Upper lobe of left lung (tissue), 6 donors: ENCODE measurements around the gene TNKS2. TPM values are rescaled to one million over a fixed set of nuclear protein-coding genes. Genes with fewer than 3 reads are reported as not detected.

Experiments
- ATAC-seq, 2 donors: fragments of 200-7000 bp; cut with Tn5 transposase; one replicate each; pipeline ENCODE4 v1.9.1; 2022; ENCODE audit warnings: mild to moderate bottlenecking in 2 of 2, moderate library complexity in 2 of 2; ENCODE audit not compliant: low FRiP score in 2 of 2
- DNase-seq, 2 donors: peaks; one replicate each; pipeline ENCODE4 v3.0.0-alpha.2; 2019 to 2020
- H3K27ac ChIP-seq, 4 donors: fragments of 200-600 bp; sonication (generic); one replicate each; pipeline ENCODE4 v1.5.1; 2016 to 2019
- H3K27me3 ChIP-seq, 4 donors: fragments of 200-600 bp; sonication (generic); one replicate each; pipeline ENCODE4 v1.5.1; 2017 to 2019
- H3K36me3 ChIP-seq, 4 donors: fragments of 200-600 bp; sonication (generic); one replicate each; pipeline ENCODE4 v1.5.1; 2016 to 2019
- H3K4me1 ChIP-seq, 4 donors: fragments of 200-600 bp; sonication (generic); one replicate each; pipeline ENCODE4 v1.5.1; 2018 to 2019
- H3K4me3 ChIP-seq, 4 donors: fragments of 200-600 bp; sonication (generic); one replicate each; pipeline ENCODE4 v1.5.1; 2017 to 2019; ENCODE audit warnings: mild to moderate bottlenecking in 2 of 4, moderate library complexity in 1 of 4
- H3K9me3 ChIP-seq, 4 donors: fragments of 200-600 bp; sonication (generic); one replicate each; pipeline ENCODE4 v1.5.1; 2018 to 2019
- CTCF ChIP-seq, 6 experiments: fragments of 450-650 bp in 4 of 6; fragments of 200-600 bp in 2 of 6; sonication (generic) in 2 of 6; IDR thresholded peaks; one replicate each; pipeline ENCODE4 v1.5.1; 2016 to 2019; ENCODE audit warnings: antibody characterized with exemption in 6 of 6
- EP300 ChIP-seq, 4 donors: sonication (generic); formaldehyde crosslinking; IDR thresholded peaks; one replicate each; pipeline ENCODE4 v1.5.1; 2017; ENCODE audit warnings: antibody characterized with exemption in 4 of 4, control low read depth in 2 of 4
- POLR2A ChIP-seq, 4 donors: fragments of 450-650 bp; IDR thresholded peaks; one replicate each; pipeline ENCODE4 v1.5.1; 2016 to 2017; ENCODE audit warnings: antibody characterized with exemption in 4 of 4, mild to moderate bottlenecking in 2 of 4
- POLR2AphosphoS5 ChIP-seq, 2 donors: sonication (generic); formaldehyde crosslinking; IDR thresholded peaks; one replicate each; pipeline ENCODE4 v1.5.1; 2017; ENCODE audit warnings: antibody characterized with exemption in 2 of 2
- WGBS, 2 donors: methylation state at CpG; one replicate each; pipeline ENCODE4 v1.1.5; 2017 to 2018; 5-methylcytosine and 5-hydroxymethylcytosine counted together
- total RNA-seq, 6 donors: library from RNA; depleted of rRNA in 4 of 6; stranded (reverse); fragments of >200 nt in 4 of 6; gene quantifications; one replicate each; pipeline versions ENCODE4 v1.1.0 to v1.2.1, GENCODE V29; 2016 to 2021
- donor health status: DM: no; HTN: no; CAD: no; lungs with moderate emphysema.
- donor health status: DM: no; HTN: yes; CAD: no; lungs with severe emphysema.

The TNKS2 gene
- total RNA-seq, 6 donors from 2014 or later = 25.2 to 59.4 (median 37.3) TPM

GRCh38 chr10:91772461-91772860 lies 25.8 kb upstream of the TNKS2 start:
- WGBS, 2 donors = 89 to 93% methylated on average over 2 of the region's 2 CpGs
- Histone ChIP-seq H3K36me3 (no peaks in the 10 kb centered on the region), H3K9me3 (no peaks in the 10 kb centered on the region), H3K27me3 (no peaks in the 10 kb centered on the region), H3K4me1 (no peaks in the 10 kb centered on the region), H3K4me3 (no peak overlapping the region), H3K27ac (no peak overlapping the region)
- DNase-seq (no peak), ATAC-seq (no peak)
- TF ChIP-seq CTCF (IDR thresholded peaks at IDR 0.05) = no peak
- no peak for TF ChIP-seq POLR2A (IDR thresholded peaks at IDR 0.05)
- TF ChIP-seq EP300 (IDR thresholded peaks at IDR 0.05) = no peak
- TF ChIP-seq POLR2AphosphoS5 (IDR thresholded peaks at IDR 0.05) = no peak

GRCh38 chr10:91772869-91773268 lies 25.4 kb upstream of the TNKS2 start:
- no peak overlapping the region for H3K27ac ChIP-seq
- ATAC-seq = no peak
- 92 to 100% methylated on average over 1 of the region's 1 CpG for WGBS, 2 donors

GRCh38 chr10:91774571-91774970 lies 23.7 kb upstream of the TNKS2 start:
- Histone ChIP-seq H3K36me3 (no peaks in the 10 kb centered on the region), H3K27me3 (no peaks in the 10 kb centered on the region), H3K27ac (no peak overlapping the region), H3K4me1 (no peaks in the 10 kb centered on the region), H3K4me3 (no peak overlapping the region), H3K9me3 (no peaks in the 10 kb centered on the region)
- ATAC-seq (no peak), DNase-seq (no peak)
- WGBS, 2 donors = 95 to 98% methylated on average over 2 of the region's 2 CpGs
- TF ChIP-seq POLR2A (IDR thresholded peaks at IDR 0.05) (no peak), POLR2AphosphoS5 (IDR thresholded peaks at IDR 0.05) (no peak), CTCF (IDR thresholded peaks at IDR 0.05) (no peak), EP300 (IDR thresholded peaks at IDR 0.05) (no peak)

More at GRCh38 chr10:91772869-91773268, 25.4 kb upstream of the TNKS2 start:
- Histone ChIP-seq H3K27me3 (no peaks in the 10 kb centered on the region), H3K36me3 (no peaks in the 10 kb centered on the region), H3K4me3 (no peak overlapping the region), H3K9me3 (no peaks in the 10 kb centered on the region), H3K4me1 (no peaks in the 10 kb centered on the region)
- no peak for DNase-seq
- TF ChIP-seq POLR2AphosphoS5 (IDR thresholded peaks at IDR 0.05) (no peak), POLR2A (IDR thresholded peaks at IDR 0.05) (no peak), EP300 (IDR thresholded peaks at IDR 0.05) (no peak), CTCF (IDR thresholded peaks at IDR 0.05) (no peak)

GRCh38 chr10:91775731-91776130 lies 22.5 kb upstream of the TNKS2 start:
- Histone ChIP-seq H3K36me3 (no peaks in the 10 kb centered on the region), H3K9me3 (no peaks in the 10 kb centered on the region)
- WGBS, 2 donors = 88 to 95% methylated on average over 2 of the region's 2 CpGs

More at GRCh38 chr10:91775731-91776130, 22.5 kb upstream of the TNKS2 start:
- no peak for DNase-seq
- Histone ChIP-seq H3K4me3 (no peak overlapping the region), H3K27ac (no peak overlapping the region), H3K27me3 (no peaks in the 10 kb centered on the region), H3K4me1 (no peaks in the 10 kb centered on the region)
- ATAC-seq = no peak
- TF ChIP-seq POLR2A (IDR thresholded peaks at IDR 0.05) (no peak), CTCF (IDR thresholded peaks at IDR 0.05) (no peak), POLR2AphosphoS5 (IDR thresholded peaks at IDR 0.05) (no peak), EP300 (IDR thresholded peaks at IDR 0.05) (no peak)
